ENCODE results near the gene SH3GLB2. TPM values are rescaled to one million over a fixed set of nuclear protein-coding genes. Genes with fewer than 3 reads are reported as not detected.

Gene SH3GLB2
- total and polyA plus RNA-seq, 2 of the 8 experiments (the other 6 are each of a cell fraction or from before 2014, with no cell fraction given) = 52.7 to 79.9 TPM

DNA sequence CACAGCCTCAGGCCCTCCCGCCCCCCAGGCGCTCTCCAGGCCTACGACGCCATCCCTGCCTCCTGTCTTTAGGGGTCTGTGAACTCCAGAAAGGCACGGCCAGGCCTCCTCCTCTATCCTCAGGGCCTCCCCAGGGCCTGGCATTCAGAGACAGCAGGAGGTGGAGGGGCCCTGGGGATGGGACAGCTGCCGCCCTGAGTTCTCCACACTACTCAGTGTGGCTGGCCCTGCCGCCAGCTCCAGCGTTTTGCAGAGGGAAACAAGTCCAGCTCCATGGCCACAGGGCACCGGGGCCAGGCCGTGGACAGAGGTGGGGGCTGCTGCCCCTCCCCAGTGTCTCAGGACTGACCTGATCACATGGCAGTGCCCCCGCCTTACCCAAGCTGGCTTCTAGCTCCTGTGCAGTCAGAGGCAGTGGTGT lies 16.4 kb downstream of the SH3GLB2 start:
- Histone ChIP-seq H3K56ac (replicated peaks; ENCODE audit: insufficient read length, low read depth, low read length) (no peak overlapping the region), H3K9ac (replicated peaks in 1 of 4; ENCODE audit: extremely low read depth in 1 of 4, low read depth in 3 of 4, low read length in 3 of 4) (no peak overlapping the region), H4K20me1 (replicated peaks in 1 of 2; ENCODE audit: control insufficient read depth in 1 of 2, insufficient read depth in 2 of 2, low read length in 2 of 2) (peaks cover 0 to 15% of the 10 kb centered on the region in 2 experiments), H2BK15ac (ENCODE audit: low read length) (no peak overlapping the region), H3K4me2 (ENCODE audit: insufficient read depth in 1 of 2, low read depth in 2 of 2, low read length in 2 of 2) (no peak overlapping the region), H3K79me2 (ENCODE audit: control insufficient read depth in 1 of 2, insufficient read depth in 2 of 2, low read length in 2 of 2) (no peaks in the 10 kb centered on the region), H4K5ac (ENCODE audit: insufficient read length, low read depth, low read length) (no peak overlapping the region), H3K36me3 (ENCODE audit: control insufficient read depth in 2 of 4, insufficient read depth in 4 of 4, low read length in 3 of 4) (peaks cover 9 to 51% (median 26%) of the 10 kb centered on the region in 4 experiments; a peak in 7 of 8 replicates), H3K9me3 (ENCODE audit: insufficient read depth in 2 of 2, low read depth in 1 of 2, low read length in 1 of 2) (no peaks in the 10 kb centered on the region), H3K4me1 (replicated peaks in 1 of 4; ENCODE audit: control insufficient read depth in 3 of 4, insufficient read depth in 4 of 4, low read length in 3 of 4) (no peaks in the 10 kb centered on the region), H3K23me2 (ENCODE audit: low read depth, low read length) (no peaks in the 10 kb centered on the region), H3K27me3 (replicated peaks in 1 of 4; ENCODE audit: control insufficient read depth in 3 of 4, extremely low read depth in 1 of 4, insufficient read depth in 3 of 4, low read length in 3 of 4) (no peaks in the 10 kb centered on the region), H4K91ac (replicated peaks; ENCODE audit: insufficient read length, low read length) (no peak overlapping the region), H3K27ac (ENCODE audit: low read depth, low read length) (no peak overlapping the region), H2AK5ac (ENCODE audit: low read depth, low read length) (no peak overlapping the region), H3K79me1 (ENCODE audit: low read depth, low read length) (peaks cover 2% of the 10 kb centered on the region), H3K23ac (ENCODE audit: insufficient read length) (no peak overlapping the region), H3K4me3 (ENCODE audit: extremely low read depth in 1 of 4, insufficient read depth in 2 of 4, low read depth in 3 of 4, low read length in 4 of 4) (no peak overlapping the region), H4K8ac (ENCODE audit: extremely low read depth, insufficient read depth, low read length) (no peak overlapping the region; the same call in 1 of the 2 replicates), H2BK12ac (ENCODE audit: low read depth, low read length) (no peak overlapping the region), H2BK5ac (ENCODE audit: low read depth, low read length) (no peak overlapping the region), H2BK120ac (replicated peaks; ENCODE audit: low read depth, low read length) (no peak overlapping the region), H3K14ac (ENCODE audit: insufficient read length) (no peak overlapping the region), H2AFZ (ENCODE audit: low read length) (no peak overlapping the region), H3K18ac (ENCODE audit: extremely low read depth, low read length) (no peak overlapping the region), H3K4ac (replicated peaks; ENCODE audit: insufficient read length, low read depth, low read length) (no peak overlapping the region), H2BK20ac (ENCODE audit: low read length) (no peak overlapping the region)
- ChIA-PET CTCF (ENCODE audit: partially characterized antibody) (interaction anchor here (0.6 kb wide), 1 partner anchor 74 kb away, joined by 3 read pairs; no protein-coding TSS in a partner anchor), POLR2A (ENCODE audit: partially characterized antibody) (interaction anchor here (0.5 to 5.6 kb wide), 2 partner anchors 9 to 143 kb away, joined by 3 to 41 read pairs; no protein-coding TSS in a partner anchor)
- no peak for TF ChIP-seq TAF7 (optimal IDR thresholded peaks at IDR 0.05; ENCODE audit: borderline replicate concordance, low read depth, low read length)
- no peak for TF ChIP-seq CEBPB (IDR thresholded peaks at IDR 0.05; ENCODE audit: low read depth, low read length)
- TF ChIP-seq RXRA (IDR thresholded peaks at IDR 0.05; ENCODE audit: insufficient read depth, low read depth, low read length) = no peak
- TF ChIP-seq SIRT6 (IDR thresholded peaks at IDR 0.05; ENCODE audit: low read length) = no peak
- no peak for TF ChIP-seq NANOG (IDR thresholded peaks at IDR 0.05; ENCODE audit: insufficient read depth, low read depth, low read length, poor library complexity, severe bottlenecking)
- TF ChIP-seq, protein P1, sequence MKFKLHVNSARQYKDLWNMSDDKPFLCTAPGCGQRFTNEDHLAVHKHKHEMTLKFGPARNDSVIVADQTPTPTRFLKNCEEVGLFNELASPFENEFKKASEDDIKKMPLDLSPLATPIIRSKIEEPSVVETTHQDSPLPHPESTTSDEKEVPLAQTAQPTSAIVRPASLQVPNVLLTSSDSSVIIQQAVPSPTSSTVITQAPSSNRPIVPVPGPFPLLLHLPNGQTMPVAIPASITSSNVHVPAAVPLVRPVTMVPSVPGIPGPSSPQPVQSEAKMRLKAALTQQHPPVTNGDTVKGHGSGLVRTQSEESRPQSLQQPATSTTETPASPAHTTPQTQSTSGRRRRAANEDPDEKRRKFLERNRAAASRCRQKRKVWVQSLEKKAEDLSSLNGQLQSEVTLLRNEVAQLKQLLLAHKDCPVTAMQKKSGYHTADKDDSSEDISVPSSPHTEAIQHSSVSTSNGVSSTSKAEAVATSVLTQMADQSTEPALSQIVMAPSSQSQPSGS (IDR thresholded peaks at IDR 0.05; ENCODE audit: low read length) = no peak
- DNase-seq (ENCODE audit: low read depth in 1 of 2, low spot score in 2 of 2) = no peak
- no peak for FAIRE-seq
- WGBS, 2 experiments (ENCODE audit: extremely low coverage in 1 of 2, insufficient coverage in 1 of 2, insufficient read length in 1 of 2, insufficient replicate concordance in 2 of 2, low coverage in 1 of 2, low lambda C conversion rate in 2 of 2, missing lambda C conversion rate in 1 of 2) = 84% methylated on average over 10 of the region's 11 CpGs; no CpG with 5 or more reads in 1 of the 2 experiments
